HCT116 (cell line): ENCODE measurements around the gene MBOAT7. TPM values are rescaled to one million over a fixed set of nuclear protein-coding genes. Genes with fewer than 3 reads are reported as not detected.

Experiments used
- ATAC-seq: fragments of 200-7000 bp; cut with Tn5 transposase; 2 replicates; pipeline ENCODE4 v1.9.1; 2020; ENCODE audit warnings: mild to moderate bottlenecking, moderate library complexity
- BruUV-seq: library from RNA; stranded (reverse); fragments of 400-500 nt; replicated peaks from 2 replicates; lab custom pipeline; 2021; lab: Mats Ljungman, UMichigan
- CTCF ChIA-PET: fragments of 300-600 bp; sonication (Branson Sonifier 250); formaldehyde crosslinking; loops from one replicate; lab custom pipeline; 2021; ENCODE audit warnings: antibody characterized with exemption; lab: Charles Lee
- POLR2A ChIA-PET: fragments of 300-600, 350-600 bp; sonication (Branson Sonifier 250); formaldehyde crosslinking; loops from one replicate; lab custom pipeline; 2021; ENCODE audit warnings: antibody characterized with exemption; lab: Charles Lee
- RAD21 ChIA-PET, 2 experiments: fragments of 300-600 bp; sonication (Branson Sonifier 250); formaldehyde crosslinking; loops; one replicate each; lab custom pipeline; 2023; ENCODE audit warnings: low total read pairs in 2 of 2; ENCODE audit not compliant: uncharacterized antibody in 2 of 2, unreplicated experiment in 2 of 2, low non-redundant PET in 1 of 2; lab: Charles Lee
- DNase-seq: peaks from one replicate; pipeline ENCODE4 v3.0.0-alpha.2; 2010; ENCODE audit warnings: low read depth, low spot score
- H2AFZ ChIP-seq: fragments of 200-600 bp; shearing (Covaris generic), sonication (generic); 2 replicates; pipeline ENCODE4 v1.6.1; 2017; ENCODE audit warnings: low read depth, mixed run types, mixed read lengths, antibody characterized with exemption, low read length; ENCODE audit not compliant: poor library complexity, severe bottlenecking
- H3K27ac ChIP-seq: 2 replicates; pipeline ENCODE4 v1.5.1; 2012; ENCODE audit warnings: low read depth, low read length
- H3K27me3 ChIP-seq: fragments of 200-600 bp; sonication (generic); 2 replicates; pipeline ENCODE4 v1.6.1; 2016; ENCODE audit warnings: mixed run types, low read length, mixed read lengths; ENCODE audit not compliant: insufficient read depth
- H3K36me3 ChIP-seq, 2 experiments: fragments of 200-500 bp in 1 of 2; fragments of 200-600 bp in 1 of 2; sonication (Bioruptor generic) in 1 of 2; sonication (generic) in 1 of 2; 2 replicates each; pipeline versions ENCODE4 v1.5.1 to v1.6.1; 2014 to 2016; ENCODE audit warnings: low read length in 2 of 2, inconsistent platforms in 1 of 2, mixed read lengths in 1 of 2, mixed run types in 1 of 2; ENCODE audit not compliant: insufficient read depth in 2 of 2, control insufficient read depth in 1 of 2
- H3K4me1 ChIP-seq, 2 experiments: fragments of 200-600 bp in 1 of 2; sonication (generic) in 1 of 2; 2 replicates each; pipeline versions ENCODE4 v1.5.1 to v1.6.1; 2012 to 2017; ENCODE audit warnings: low read length in 2 of 2, inconsistent platforms in 1 of 2, mild to moderate bottlenecking in 1 of 2, mixed read lengths in 1 of 2, mixed run types in 1 of 2, moderate library complexity in 1 of 2; ENCODE audit not compliant: insufficient read depth in 2 of 2, control insufficient read depth in 1 of 2
- H3K4me2 ChIP-seq: fragments of 200-600 bp; sonication (generic); 2 replicates; pipeline ENCODE4 v1.6.1; 2017; ENCODE audit warnings: mixed run types, low read length, mixed read lengths
- H3K4me3 ChIP-seq, 2 experiments: fragments of 200-600 bp in 1 of 2; sonication (generic) in 1 of 2; replicated peaks in 1 of 2; 2 replicates each; pipeline ENCODE4 v1.5.1; 2011 to 2016; ENCODE audit warnings: low read length in 2 of 2, control low read depth in 1 of 2, low read depth in 1 of 2, mild to moderate bottlenecking in 1 of 2, mixed read lengths in 1 of 2, mixed run types in 1 of 2
- H3K79me2 ChIP-seq: fragments of 200-600 bp; sonication (generic); 2 replicates; pipeline ENCODE4 v1.6.1; 2017; ENCODE audit warnings: mild to moderate bottlenecking, mixed run types, low read length, moderate library complexity, mixed read lengths; ENCODE audit not compliant: insufficient read depth
- H3K9ac ChIP-seq: fragments of 200-600 bp; sonication (generic); 2 replicates; pipeline ENCODE4 v1.6.1; 2016; ENCODE audit warnings: low read length, mixed read lengths
- H3K9me2 ChIP-seq: fragments of 200-600 bp; sonication (generic), shearing (Covaris generic); 2 replicates; pipeline ENCODE4 v1.6.1; 2017; ENCODE audit warnings: mixed run types, mild to moderate bottlenecking, moderate library complexity; ENCODE audit not compliant: insufficient read depth
- H3K9me3 ChIP-seq, 2 experiments: fragments of 200-500 bp in 1 of 2; fragments of 200-600 bp in 1 of 2; sonication (Bioruptor generic) in 1 of 2; sonication (generic) in 1 of 2; 2 replicates each; pipeline ENCODE4 v1.6.1; 2014 to 2017; ENCODE audit warnings: low read length in 2 of 2, mixed read lengths in 2 of 2, inconsistent platforms in 1 of 2, low read depth in 1 of 2, mild to moderate bottlenecking in 1 of 2, mixed run types in 1 of 2, moderate library complexity in 1 of 2; ENCODE audit not compliant: control insufficient read depth in 1 of 2, insufficient read depth in 1 of 2
- H4K20me1 ChIP-seq: fragments of 200-600 bp; sonication (generic), shearing (Covaris generic); 2 replicates; pipeline ENCODE4 v1.6.1; 2017; ENCODE audit warnings: mixed run types, mild to moderate bottlenecking, moderate library complexity; ENCODE audit not compliant: insufficient read depth
- CTCF ChIP-seq, 3 experiments: fragments of 200-600 bp in 1 of 3; sonication (generic) in 1 of 3; IDR thresholded peaks in 2 of 3; conservative IDR thresholded peaks in 1 of 3; 2 replicates each; pipeline ENCODE4 v1.5.1; 2012 to 2017; ENCODE audit warnings: low read depth in 2 of 3, low read length in 2 of 3, antibody characterized with exemption in 1 of 3, borderline replicate concordance in 1 of 3, control low read depth in 1 of 3, mild to moderate bottlenecking in 1 of 3, mixed read lengths in 1 of 3, mixed run types in 1 of 3, moderate library complexity in 1 of 3; ENCODE audit not compliant: insufficient read depth in 1 of 3
- FOSL1 ChIP-seq: IDR thresholded peaks from 2 replicates; pipeline ENCODE4 v1.6.1; 2012; ENCODE audit warnings: low read depth
- POLR2A ChIP-seq: IDR thresholded peaks from 2 replicates; pipeline ENCODE4 v1.7.0; 2011; ENCODE audit warnings: borderline replicate concordance; ENCODE audit not compliant: insufficient read depth, insufficient read length; ENCODE audit errors: extremely low read depth
- POLR2AphosphoS5 ChIP-seq: IDR thresholded peaks from 2 replicates; pipeline ENCODE4 v1.6.1; 2011; ENCODE audit warnings: mild to moderate bottlenecking, low read depth, low read length, moderate library complexity
- RAD21 ChIP-seq: IDR thresholded peaks from 2 replicates; pipeline ENCODE4 v1.6.1; 2012; ENCODE audit warnings: low read depth, mild to moderate bottlenecking
- ZFX ChIP-seq: fragments of 450-650 bp; IDR thresholded peaks from 2 replicates; pipeline ENCODE4 v1.6.1; 2017
- intact Hi-C: fragments of 100-400 bp; cut with micrococcal nuclease; formaldehyde crosslinking; loops from 2 replicates; pipeline ENCODE4 v1.10.0; 2022
- total RNA-seq: library from RNA; stranded (reverse); gene quantifications from one replicate; pipeline ENCODE4 v1.2.1, GENCODE V29; 2021; ENCODE audit not compliant: unreplicated experiment

MBOAT7 gene
- total RNA-seq, 1 experiment from 2014 or later: 113 TPM

GRCh38 chr19:54191011-54191810 lies 1.8 kb upstream of the MBOAT7 start, which contains the start of gene TSEN34:
TSS of gene TSEN34 (plus strand) at chr19:54191308. CDS start at chr19:54191365, 57 bp downstream.
- TSS peak; percentile 36 for BruUV-seq
- ATAC-seq: peak; percentile 32
- no peaks in the 10 kb centered on the region for H3K9me3 ChIP-seq
- H4K20me1 ChIP-seq: no peaks in the 10 kb centered on the region
- TF ChIP-seq RAD21 (no peak), ZFX (peak; percentile 90), POLR2A (peak; percentile 46), CTCF (IDR thresholded peaks at IDR 0.05 in 2 of 3, conservative IDR thresholded peaks at IDR 0.05 in 1 of 3; ENCODE audit: borderline replicate concordance in 1 of 3, insufficient read depth in 1 of 3, low read depth in 2 of 3, low read length in 2 of 3) (no peak), FOSL1 (no peak), POLR2AphosphoS5 (peak; percentile 76)
- ChIA-PET RAD21 (no interaction called here), CTCF (interaction anchor here (0.7 to 2.1 kb wide), 4 partner anchors 21 to 75 kb away, joined by 3 to 13 read pairs (median 4); no protein-coding TSS in a partner anchor), POLR2A (interaction anchor here (1.1 to 7.0 kb wide), 6 partner anchors 10 to 32 kb away, joined by 3 to 126 read pairs (median 12); partner anchors contain the start of genes LENG1, RPS9 and TMC4)
- peaks cover 44% of the 10 kb centered on the region for H3K79me2 ChIP-seq
- H3K9ac ChIP-seq: peak within 1 kb of the TSS; percentile 92
- DNase-seq: peak; percentile 59
- H3K27me3 ChIP-seq: no peaks in the 10 kb centered on the region
- intact Hi-C loops: no loop called here
- no peak within 1 kb of the TSS for H2AFZ ChIP-seq
- H3K4me2 ChIP-seq: peak within 1 kb of the TSS; percentile 99
- peaks cover 13 to 21% of the 10 kb centered on the region in 2 experiments for H3K4me1 ChIP-seq
- peak within 1 kb of the TSS; percentile 100 for H3K27ac ChIP-seq
- H3K9me2 ChIP-seq: no peaks in the 10 kb centered on the region
- H3K36me3 ChIP-seq: peaks cover 10 to 23% of the 10 kb centered on the region in 2 experiments
- peak within 1 kb of the TSS; percentile 80 to 91 for H3K4me3 ChIP-seq
